T-helper 1 cell treated with Interleukin-12 subunit alpha and Interleukin-12 subunit beta and Interleukin-4 antibody, amounts not matched to agents 30 ng/mL and 1 ng/mL, for 36 hours (primary cell): ENCODE measurements around the gene CD300LF. TPM values are rescaled to one million over a fixed set of nuclear protein-coding genes. Genes with fewer than 3 reads are reported as not detected.

ENCODE experiments used
- intact Hi-C: fragments of 100-400 bp; cut with micrococcal nuclease; formaldehyde crosslinking; loops from one replicate; pipeline ENCODE4 v1.15.1; 2024
- total RNA-seq: library from RNA; stranded (reverse); gene quantifications from 2 replicates; pipeline ENCODE4 v1.2.3, GENCODE V29; 2022

Gene CD300LF
- total RNA-seq, 1 donor from 2014 or later: not detected

DNA sequence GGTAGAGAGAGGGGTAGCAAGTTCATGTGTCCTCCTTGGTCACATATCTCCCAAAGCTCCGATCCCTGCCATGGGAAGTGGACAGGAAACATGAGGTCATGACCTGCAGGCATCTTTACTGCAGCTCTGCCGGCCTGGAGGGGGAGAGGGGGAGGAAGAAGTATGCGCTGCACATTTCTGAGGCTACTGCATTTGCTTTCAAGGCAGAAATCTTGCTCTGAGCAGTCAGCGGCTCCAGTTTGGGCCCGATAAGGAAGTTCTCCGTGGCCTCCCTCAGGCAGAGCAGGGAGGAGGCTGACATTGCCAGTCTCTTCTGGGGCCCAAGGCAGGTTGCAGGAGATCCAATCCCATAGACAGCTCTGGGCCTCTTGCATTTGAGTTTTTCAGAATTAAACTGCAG is 34.2 kb upstream of the CD300LF start:
- intact Hi-C loops: loop anchor here (5.0 kb wide), 1 partner anchor 285 kb away; no protein-coding TSS in a partner anchor

DNA sequence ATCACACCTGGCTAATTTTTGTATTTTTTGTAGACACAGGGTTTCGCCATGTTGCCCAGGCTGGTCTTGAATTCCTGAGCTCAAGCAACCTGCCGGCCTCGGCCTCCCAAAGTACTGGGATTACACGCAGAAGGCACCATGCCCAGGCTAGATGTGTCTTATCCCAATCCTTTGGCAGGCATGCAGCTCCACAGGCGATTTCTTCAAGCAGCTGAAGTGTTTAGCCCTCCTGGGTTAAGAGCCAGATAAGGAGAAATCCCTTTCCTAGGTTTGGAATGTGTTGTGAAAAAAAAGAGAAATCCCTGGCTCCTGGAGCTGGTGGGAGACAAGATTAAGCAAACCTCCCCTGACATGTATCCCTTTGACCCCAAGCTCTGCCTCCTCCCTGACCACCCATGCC is 33.7 kb upstream of the CD300LF start:
- intact Hi-C loops: loop anchor here (5.0 kb wide), 1 partner anchor 286 kb away; no protein-coding TSS in a partner anchor

DNA sequence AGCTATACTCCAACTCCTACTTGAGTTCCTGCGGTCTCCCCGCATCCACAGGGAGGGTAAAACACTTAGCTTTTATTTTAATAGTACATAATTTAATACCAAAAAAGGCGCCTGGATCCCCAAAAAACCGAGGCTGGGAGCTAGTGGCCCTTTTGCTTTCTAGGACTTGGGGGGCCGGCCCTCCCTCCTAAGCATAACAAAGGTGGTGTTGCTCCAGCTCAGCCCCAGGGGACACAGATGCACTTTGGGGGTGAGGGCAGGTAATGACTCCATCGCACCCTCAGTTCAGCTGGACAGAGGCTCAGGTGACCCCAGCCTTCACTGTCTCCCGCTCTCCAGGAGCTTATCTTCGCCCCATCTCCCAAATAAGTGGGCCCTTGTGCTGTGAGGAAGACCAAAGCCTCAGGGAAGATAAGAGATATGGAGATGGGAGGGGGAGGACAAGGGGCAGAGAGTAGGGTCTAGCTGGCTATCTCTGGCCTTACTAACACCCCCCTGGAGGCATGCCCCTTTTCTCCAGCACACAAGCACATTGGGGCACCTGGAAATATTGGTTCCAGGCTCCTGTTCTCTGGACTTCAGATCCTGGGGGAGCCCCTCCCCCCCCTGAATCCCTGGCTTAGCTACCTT is 32.9 kb upstream of the CD300LF start:
- intact Hi-C loops: loop anchor here (2.0 to 5.0 kb wide), 2 partner anchors 215 to 287 kb away; no protein-coding TSS in a partner anchor

DNA sequence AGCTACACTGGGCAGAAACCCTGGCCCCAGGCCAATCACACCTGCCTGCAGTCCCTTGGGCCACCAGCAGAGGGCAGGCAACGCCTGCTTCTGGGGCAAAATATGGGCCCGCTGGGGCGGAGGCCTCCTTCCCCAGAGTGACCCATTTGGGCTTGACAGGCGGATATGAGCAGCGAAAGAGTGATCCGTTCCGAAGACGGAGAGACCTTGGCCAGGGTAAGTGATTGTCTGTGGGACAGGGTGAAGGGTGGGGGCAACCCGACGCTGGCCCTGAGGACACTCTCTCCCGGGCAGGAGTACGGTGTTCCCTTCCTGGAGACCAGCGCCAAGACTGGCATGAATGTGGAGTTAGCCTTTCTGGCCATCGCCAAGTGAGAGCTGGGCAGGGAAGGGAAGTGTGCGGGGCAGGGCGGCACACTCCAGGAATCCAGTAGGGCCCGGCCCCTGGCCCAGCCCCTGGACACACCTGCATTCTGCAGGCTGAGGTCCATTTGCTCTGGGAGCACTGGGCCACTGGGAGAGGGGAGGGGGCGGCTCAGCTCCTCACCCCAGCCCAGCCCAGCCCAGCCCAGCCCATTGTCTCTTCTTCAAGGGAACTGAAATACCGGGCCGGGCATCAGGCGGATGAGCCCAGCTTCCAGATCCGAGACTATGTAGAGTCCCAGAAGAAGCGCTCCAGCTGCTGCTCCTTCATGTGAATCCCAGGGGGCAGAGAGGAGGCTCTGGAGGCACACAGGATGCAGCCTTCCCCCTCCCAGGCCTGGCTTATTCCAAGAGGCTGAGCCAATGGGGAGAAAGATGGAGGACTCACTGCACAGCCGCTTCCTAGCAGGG is 32.2 kb upstream of the CD300LF start:
- intact Hi-C loops: loop anchor here (1.0 to 5.0 kb wide), 10 partner anchors 14 to 463 kb away; no protein-coding TSS in a partner anchor

DNA sequence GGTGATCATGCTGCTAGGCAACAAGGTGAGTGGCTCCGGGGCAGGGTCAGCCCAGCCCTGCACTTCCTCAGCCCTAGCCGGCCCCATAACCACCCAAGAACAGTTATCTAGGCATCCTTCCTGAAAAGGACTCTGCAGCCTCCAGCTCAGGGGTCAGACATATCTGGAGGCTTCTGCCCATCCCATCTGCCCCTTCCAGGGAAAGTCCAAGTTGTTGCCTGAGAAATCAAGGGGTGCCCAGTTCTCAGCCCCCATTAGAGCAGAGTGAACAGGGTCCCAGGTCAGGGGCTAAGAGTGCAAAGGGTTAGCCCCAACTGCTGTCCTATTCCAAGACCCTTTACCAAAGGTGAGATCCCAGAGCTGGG is 31.6 kb upstream of the CD300LF start:
- intact Hi-C loops: loop anchor here (1.0 to 5.0 kb wide), 9 partner anchors 15 to 462 kb away; no protein-coding TSS in a partner anchor

DNA sequence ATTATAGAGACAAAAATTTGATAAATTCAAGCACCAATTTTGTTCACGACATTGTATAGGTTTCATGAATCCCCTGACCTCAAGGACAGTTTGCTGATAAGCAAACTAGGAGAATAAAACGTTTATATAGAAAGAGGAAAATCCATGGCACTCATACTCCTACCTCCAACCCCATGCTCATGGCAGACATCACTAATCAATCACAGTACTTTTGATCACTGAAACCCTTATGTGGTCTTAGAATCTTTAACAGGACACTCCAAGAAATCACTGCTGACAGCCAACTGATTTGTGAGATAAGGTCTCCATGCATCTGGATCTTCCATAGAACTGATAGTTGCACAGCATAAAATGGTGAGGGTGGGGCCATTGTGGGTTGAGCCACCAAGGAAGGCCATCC is 31.0 kb upstream of the CD300LF start:
- intact Hi-C loops: loop anchor here (1.0 to 5.0 kb wide), 9 partner anchors 16 to 461 kb away; no protein-coding TSS in a partner anchor

DNA sequence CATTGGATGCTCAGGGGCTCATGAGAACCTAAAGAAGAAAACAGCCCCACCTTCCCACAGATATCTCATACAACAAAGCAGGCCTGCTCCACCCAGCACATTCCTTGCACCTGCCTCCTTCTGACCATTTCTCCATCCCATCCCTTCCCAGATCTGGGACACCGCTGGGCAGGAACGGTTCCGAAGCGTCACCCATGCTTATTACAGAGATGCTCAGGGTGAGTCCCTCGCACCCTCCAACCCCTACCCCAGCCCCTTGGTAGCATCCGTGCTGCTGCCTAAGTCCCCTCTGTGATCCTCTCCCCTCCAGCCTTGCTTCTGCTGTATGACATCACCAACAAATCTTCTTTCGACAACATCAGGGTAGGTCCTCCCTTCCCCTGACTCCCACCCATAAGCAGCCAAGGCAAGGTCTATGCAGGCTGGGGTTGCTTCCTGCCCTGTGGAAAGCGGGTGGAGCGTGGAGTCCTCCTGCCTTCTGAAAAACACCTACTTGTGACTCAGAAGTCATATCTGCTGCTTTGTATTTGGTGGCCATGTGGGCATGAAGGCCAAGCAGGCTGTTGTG is 30.3 kb upstream of the CD300LF start:
- intact Hi-C loops: loop anchor here (1.0 to 5.0 kb wide), 3 partner anchors 366 to 540 kb away; partner anchors contain the start of gene RPL38

DNA sequence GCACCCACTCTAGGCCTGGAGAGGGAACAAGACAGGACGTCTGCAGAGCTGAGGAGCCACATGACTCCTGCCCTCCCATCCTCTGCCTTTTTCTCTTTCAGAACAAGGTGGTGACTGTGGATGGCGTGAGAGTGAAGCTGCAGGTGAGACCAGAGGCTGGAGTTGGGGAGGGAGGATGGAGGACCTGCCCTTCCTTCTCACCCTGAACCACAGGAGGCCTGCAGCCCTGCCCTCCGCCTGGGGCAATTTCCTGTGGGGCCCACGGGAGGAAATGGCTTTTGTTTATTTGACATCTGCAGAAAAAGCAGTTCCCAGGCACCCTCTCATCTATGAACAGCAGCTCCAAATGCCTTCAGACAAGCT is 29.4 kb upstream of the CD300LF start:
- intact Hi-C loops: loop anchor here (1.0 to 5.0 kb wide), 3 partner anchors 365 to 539 kb away; partner anchors contain the start of gene RPL38

DNA sequence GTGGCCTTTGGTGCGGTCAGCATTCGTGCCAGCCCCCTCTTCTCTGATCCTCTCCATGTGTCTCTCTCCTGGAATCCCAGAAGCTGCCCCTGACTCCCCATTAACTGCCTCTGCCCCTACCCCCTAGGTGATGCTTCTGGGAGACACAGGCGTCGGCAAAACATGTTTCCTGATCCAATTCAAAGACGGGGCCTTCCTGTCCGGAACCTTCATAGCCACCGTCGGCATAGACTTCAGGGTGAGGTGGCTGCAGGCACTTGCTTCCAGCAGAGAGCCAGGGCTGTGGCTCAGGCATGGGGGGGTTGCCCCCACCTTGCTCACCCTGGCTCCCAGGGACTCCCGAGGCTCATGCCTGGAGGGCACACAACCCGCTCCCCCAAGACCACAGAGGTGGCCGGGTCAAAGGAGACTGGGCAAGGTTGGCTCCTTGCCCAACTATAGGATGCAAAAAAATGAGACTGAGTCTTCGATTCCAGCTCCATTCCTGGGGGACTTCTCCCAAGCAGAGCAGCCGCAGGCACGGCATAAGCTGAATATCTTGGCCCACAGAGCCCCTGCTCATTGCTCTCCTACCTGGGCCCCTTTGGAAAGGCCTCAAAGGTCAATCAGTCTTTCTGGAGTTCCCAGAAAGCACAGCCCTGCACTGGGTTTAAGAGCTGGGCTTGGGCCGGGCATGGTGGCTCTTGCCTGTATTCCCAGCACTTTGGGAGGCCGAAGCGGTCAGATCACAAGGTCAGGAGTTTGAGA is 28.1 kb upstream of the CD300LF start:
- intact Hi-C loops: loop anchor here (5.0 kb wide), 2 partner anchors 364 to 459 kb away; no protein-coding TSS in a partner anchor

DNA sequence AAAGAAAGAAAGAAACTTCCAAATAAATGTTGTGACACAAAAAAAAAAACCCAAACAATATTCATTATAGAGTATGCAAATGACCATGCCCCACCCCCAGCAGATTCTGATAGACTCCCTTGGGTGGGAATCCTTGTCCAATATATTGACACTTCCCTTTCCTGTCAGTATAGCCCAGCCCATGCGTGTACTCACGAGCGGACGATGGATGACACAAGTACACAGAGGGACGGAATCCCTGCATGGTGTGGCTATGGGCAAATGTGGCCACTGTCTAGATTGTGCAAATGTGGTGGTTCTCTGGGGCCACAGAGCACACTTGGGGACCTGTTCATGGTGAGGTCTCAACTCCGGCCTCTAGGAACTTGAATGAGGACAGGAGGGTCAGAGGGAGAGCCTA is 27.4 kb upstream of the CD300LF start:
- intact Hi-C loops: loop anchor here (5.0 kb wide), 2 partner anchors 363 to 458 kb away; no protein-coding TSS in a partner anchor

DNA sequence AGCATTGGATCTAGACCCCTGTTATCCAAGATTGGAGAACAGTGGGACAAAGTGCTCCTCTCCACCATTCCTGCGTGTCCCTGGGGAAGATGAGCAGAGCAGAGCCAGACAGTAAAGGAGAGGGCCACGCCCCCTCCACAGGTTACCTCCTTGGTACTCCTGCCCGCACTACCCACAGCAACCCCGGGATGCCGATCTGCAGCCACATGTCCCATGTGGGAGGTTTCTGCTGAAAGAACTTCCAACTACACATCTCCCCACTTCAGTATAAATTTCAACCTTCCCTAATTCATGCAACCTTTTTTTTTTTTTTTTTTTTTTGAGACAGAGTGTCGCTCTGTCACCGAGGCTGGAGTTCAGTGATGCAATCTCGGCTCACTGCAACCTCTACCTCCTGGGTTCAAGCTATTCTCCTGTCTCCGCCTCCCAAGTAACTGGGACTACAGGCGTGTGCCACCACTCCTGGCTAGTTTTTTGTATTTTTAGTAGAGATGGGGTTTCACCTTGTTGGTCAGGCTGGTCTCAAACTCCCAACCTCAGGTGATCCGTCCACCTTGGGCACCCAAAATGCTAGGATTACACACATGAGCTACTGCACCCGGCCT is 26.6 kb upstream of the CD300LF start:
- intact Hi-C loops: no loop called here

DNA sequence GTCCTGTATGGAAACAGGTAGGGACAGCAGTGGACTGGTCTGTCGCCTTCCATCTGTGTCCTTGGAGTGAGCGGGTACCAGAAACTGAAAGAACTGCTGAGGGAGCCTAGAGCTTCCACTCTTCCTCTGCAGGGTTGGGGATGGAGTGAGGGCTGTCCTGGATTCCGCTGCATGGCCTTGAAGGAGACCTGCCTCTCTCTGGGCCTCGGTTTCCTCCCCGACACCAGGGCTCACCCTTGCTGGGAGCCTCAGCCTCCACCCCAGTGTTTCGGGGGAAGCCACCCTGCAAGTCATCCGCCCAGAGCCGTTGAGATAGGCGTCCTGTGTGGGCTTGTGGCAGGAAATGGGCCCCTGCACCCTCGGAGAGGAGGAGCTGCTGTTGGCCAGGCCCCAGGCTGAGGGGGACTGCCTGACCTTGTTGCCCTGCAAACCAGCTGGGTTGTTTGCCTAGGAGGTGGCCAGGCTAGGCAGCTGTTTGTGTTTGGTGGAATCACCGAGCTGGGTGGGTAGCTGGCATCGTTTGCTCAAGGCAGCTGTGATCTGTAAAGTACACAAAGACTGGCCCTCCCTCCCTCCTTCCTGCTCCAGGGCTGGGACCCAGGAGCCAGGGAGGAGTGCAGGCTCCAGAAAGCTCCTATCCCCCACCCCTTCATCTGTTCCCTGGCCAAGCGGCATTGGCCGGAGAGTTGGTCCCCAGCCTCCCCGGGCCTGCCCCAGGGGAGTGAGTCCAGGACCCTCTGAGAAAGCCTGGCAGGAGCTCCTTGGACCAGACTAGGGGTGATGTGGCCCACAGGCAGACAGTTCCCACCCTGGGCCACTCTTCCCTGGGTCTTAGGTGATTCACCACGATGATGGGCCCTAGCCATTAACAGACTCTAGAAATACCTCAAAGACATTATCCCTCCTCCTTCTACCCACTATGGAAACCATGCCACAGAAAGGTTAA is 25.6 kb upstream of the CD300LF start:
- intact Hi-C loops: loop anchor here (1.0 kb wide), 2 partner anchors 10 to 81 kb away; partner anchors contain the start of gene NHERF1

DNA sequence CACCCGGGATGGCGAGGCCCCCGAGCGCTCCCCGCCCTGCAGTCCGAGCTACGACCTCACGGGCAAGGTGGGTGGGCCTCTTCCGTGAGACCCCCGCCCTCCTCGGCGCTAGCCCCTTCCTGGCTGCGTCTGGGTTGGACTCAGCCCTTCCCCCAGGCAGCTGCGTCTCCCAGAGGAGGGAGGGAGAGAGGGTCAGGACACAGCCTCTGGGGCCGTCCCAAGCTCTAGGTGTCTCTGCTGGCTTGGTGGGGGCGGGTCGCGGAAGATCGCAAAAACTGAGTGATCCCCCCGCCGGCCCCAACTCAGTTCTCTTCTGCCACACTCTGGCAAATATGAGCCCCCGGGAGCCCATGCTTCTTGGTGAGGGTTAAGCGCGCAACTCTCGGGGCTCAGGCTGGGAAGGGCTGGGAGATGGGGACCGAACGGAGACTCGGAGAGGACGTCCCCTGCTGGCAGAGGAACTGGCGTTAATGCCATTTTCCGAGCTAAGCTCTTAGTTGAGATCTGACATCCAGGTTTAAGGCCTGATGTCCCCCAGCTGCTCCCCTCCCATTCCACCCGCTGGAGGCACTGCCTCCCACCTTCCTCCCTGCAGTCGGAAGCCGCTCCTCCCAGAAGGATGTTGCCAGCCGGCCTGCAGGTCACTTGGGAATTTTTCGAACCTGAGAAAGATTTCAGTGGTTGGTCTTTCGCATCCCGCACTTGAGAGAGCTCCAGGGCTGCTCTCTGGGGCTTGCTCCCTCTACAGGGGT is 24.8 kb upstream of the CD300LF start:
- intact Hi-C loops: loop anchor here (1.0 kb wide), 3 partner anchors 11 to 171 kb away; partner anchors contain the start of gene NHERF1

DNA sequence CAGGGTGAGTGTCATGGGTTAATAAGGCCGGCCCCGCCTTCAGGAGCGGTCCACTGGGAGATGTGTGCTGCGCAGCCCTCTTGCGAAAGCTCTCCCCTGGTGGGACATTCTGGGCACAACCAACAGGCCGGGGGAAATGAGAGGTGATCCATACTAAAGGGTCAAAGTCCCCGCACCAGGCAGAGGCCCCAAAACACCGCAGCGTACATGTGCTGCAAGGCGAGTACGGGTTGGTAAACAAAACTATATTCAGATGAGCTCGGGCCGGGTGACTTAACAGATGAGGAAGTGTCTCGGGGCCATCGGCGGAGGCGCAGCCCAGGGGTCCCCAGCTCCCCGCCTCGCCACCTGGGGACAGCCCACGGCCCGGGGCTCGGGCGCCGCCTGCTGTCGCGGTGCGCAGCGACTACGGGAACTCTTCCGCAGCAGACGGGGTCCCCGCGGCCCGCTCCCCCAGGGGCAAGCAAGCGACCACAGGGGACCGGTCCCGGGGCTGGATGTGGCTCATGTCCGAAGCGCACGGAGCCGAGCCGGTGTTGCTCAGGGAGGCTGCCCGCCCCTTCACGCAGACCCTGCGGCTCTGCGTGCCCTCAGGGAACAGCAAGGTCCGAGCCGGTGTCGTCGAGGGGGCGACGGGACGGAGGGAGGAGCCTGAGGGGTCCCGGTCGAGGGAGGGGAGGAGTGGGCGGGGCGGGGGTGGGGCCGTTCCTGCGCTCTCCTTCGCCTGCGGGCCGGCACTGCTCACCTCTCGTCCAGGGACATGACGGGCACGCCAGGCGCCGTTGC is 24.0 kb upstream of the CD300LF start, which contains the start of gene RAB37:
RAB37 (plus strand) TSS at position 744 of the 786 bp plus-strand sequence; CDS start at position 761, 17 bp downstream.
- intact Hi-C loops: loop anchor here (1.0 kb wide), 1 partner anchor 170 kb away; no protein-coding TSS in a partner anchor

DNA sequence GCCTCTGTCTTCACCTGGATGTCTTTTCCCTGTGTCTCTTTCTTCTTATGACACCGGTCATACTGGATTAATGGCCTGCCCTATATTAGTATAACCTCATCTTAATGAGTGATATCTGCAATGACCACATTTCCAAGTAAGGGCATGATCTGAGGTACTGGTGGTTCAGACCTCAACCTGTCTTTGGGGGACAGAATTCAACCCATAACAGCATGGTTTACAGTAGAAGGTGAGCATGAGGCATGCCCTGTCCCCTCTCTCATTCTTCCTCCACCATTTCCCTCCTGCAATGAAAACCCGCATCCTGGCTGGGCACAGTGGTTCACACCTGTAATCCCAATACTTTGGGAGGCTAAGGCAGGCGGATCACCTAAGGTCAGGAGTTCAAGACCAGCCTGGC is 21.5 kb upstream of the CD300LF start:
- intact Hi-C loops: no loop called here

DNA sequence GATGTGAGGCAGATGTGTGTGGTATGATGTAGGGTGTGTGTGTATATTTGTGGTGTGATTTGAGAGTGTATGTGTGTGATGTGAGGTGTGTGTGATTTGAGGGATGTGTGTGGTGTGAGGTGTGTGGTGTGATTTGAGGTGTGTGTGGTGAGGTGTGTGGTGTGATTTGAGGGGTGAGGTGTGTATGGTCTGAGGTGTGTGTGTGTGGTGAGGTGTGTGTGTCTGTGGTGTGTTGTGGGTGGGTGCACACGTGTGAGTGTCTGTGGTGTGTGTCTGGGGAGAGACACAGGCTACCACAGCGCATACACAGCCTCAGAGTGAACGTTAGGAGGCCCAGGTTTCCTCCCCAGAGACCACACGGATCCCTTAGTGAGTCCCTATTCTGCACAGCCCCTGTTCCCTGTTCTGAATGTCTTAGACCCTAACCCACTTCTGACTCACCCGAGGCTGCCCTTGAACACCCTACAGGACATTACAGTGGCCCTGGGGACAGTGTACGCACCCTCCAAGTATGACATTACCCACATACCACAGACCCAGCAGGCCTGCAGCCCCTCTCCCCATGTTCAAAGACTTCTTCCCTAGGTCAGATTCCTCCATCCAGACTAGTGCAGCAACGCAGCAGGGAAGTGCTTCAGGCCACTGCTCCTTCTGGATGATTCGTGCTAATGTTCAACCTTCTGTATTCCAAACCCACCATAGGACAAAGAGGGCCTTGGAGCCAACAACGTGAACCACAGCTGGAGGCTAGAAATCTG is 20.8 kb upstream of the CD300LF start:
- intact Hi-C loops: no loop called here
